H1 (cell line): ENCODE data around the gene OR10A2. TPM values are rescaled to one million over a fixed set of nuclear protein-coding genes. Genes with fewer than 3 reads are reported as not detected.

Source experiments
- CTCF ChIA-PET: fragments of 300-600 bp; sonication (Branson Sonifier 250); formaldehyde crosslinking; loops from one replicate; lab custom pipeline; 2021; ENCODE audit not compliant: partially characterized antibody; lab: Charles Lee
- POLR2A ChIA-PET: fragments of 300-600 bp; sonication (Branson Sonifier 250); formaldehyde crosslinking; loops from one replicate; lab custom pipeline; 2021; ENCODE audit warnings: inconsistent platforms; ENCODE audit not compliant: partially characterized antibody; lab: Charles Lee
- DNase-seq, 2 experiments: peaks; one replicate each; pipeline versions ENCODE4 v3.0.0 to v3.0.0-alpha.2; 2010 to 2022; ENCODE audit warnings: low spot score in 2 of 2, low read depth in 1 of 2, mixed read lengths in 1 of 2
- FAIRE-seq: peaks from 2 replicates; lab custom pipeline; 2011; peaks lifted over from hg19 to GRCh38; lab: Jason Lieb, UNC
- H2AFZ ChIP-seq: 2 replicates; pipeline ENCODE4 v1.8.1; 2012; ENCODE audit warnings: low read length, inconsistent platforms
- H2AK5ac ChIP-seq: 2 replicates; pipeline ENCODE4 v1.6.1; 2013; ENCODE audit warnings: low read depth, low read length
- H2BK120ac ChIP-seq: replicated peaks from 2 replicates; pipeline ENCODE3; 2013; ENCODE audit warnings: low read depth, low read length, inconsistent platforms
- H2BK12ac ChIP-seq: 2 replicates; pipeline ENCODE4 v1.6.1; 2013; ENCODE audit warnings: low read depth, low read length
- H2BK15ac ChIP-seq: 2 replicates; pipeline ENCODE4 v1.6.1; 2013; ENCODE audit warnings: low read length
- H2BK20ac ChIP-seq: 2 replicates; pipeline ENCODE4 v1.6.1; 2013; ENCODE audit warnings: low read length
- H2BK5ac ChIP-seq: 2 replicates; pipeline ENCODE4 v1.6.1; 2013; ENCODE audit warnings: low read depth, low read length
- H3K14ac ChIP-seq: 2 replicates; pipeline ENCODE4 v1.6.1; 2013; ENCODE audit warnings: inconsistent platforms; ENCODE audit not compliant: insufficient read length
- H3K18ac ChIP-seq: 2 replicates; pipeline ENCODE4 v1.6.1; 2013; ENCODE audit warnings: low read length; ENCODE audit errors: extremely low read depth
- H3K23ac ChIP-seq: 2 replicates; pipeline ENCODE4 v1.6.1; 2013; ENCODE audit warnings: inconsistent platforms; ENCODE audit not compliant: insufficient read length
- H3K23me2 ChIP-seq: 2 replicates; pipeline ENCODE4 v1.6.1; 2013; ENCODE audit warnings: low read depth, low read length
- H3K27ac ChIP-seq: 2 replicates; pipeline ENCODE4 v1.6.1; 2011; ENCODE audit warnings: low read depth, low read length, inconsistent platforms
- H3K27me3 ChIP-seq, 4 experiments: replicated peaks in 1 of 4; 1 replicate in 1 of 4; 2 replicates in 3 of 4; pipeline versions ENCODE4 v1.6.1 to v1.8.1; 2011 to 2013; ENCODE audit warnings: low read length in 3 of 4, mild to moderate bottlenecking in 3 of 4, inconsistent platforms in 2 of 4, mixed read lengths in 2 of 4, moderate library complexity in 1 of 4; ENCODE audit not compliant: control insufficient read depth in 3 of 4, insufficient read depth in 3 of 4; ENCODE audit errors: extremely low read depth in 1 of 4
- H3K36me3 ChIP-seq, 4 experiments: 2 replicates each; pipeline versions ENCODE4 v1.6.1 to v1.8.1; 2011 to 2013; ENCODE audit warnings: mild to moderate bottlenecking in 4 of 4, low read length in 3 of 4, moderate library complexity in 2 of 4, control low read depth in 1 of 4, inconsistent platforms in 1 of 4; ENCODE audit not compliant: insufficient read depth in 4 of 4, control insufficient read depth in 2 of 4
- H3K4ac ChIP-seq: replicated peaks from 2 replicates; pipeline ENCODE3; 2013; ENCODE audit warnings: low read length, low read depth, mixed read lengths, inconsistent platforms; ENCODE audit not compliant: insufficient read length
- H3K4me1 ChIP-seq, 4 experiments: replicated peaks in 1 of 4; 1 replicate in 1 of 4; 2 replicates in 3 of 4; pipeline versions ENCODE4 v1.6.1 to v1.8.1; 2011 to 2013; ENCODE audit warnings: low read length in 3 of 4, inconsistent platforms in 2 of 4, mixed read lengths in 1 of 4; ENCODE audit not compliant: insufficient read depth in 4 of 4, control insufficient read depth in 3 of 4
- H3K4me2 ChIP-seq, 2 experiments: 2 replicates each; pipeline versions ENCODE4 v1.6.1 to v1.8.1; 2011 to 2013; ENCODE audit warnings: low read depth in 2 of 2, low read length in 2 of 2, control low read depth in 1 of 2, inconsistent platforms in 1 of 2, mild to moderate bottlenecking in 1 of 2; ENCODE audit not compliant: insufficient read depth in 1 of 2
- H3K4me3 ChIP-seq, 4 experiments: fragments of 200-600, 300-600 bp in 1 of 4; sonication (generic), shearing (Covaris generic), sonication (Bioruptor Twin) in 1 of 4; 2 replicates each; pipeline versions ENCODE4 v1.5.1 to v1.8.1; 2011 to 2016; ENCODE audit warnings: low read length in 4 of 4, low read depth in 3 of 4, control low read depth in 2 of 4, inconsistent platforms in 2 of 4, mild to moderate bottlenecking in 2 of 4, mixed read lengths in 1 of 4, moderate library complexity in 1 of 4; ENCODE audit not compliant: insufficient read depth in 2 of 4; ENCODE audit errors: extremely low read depth in 1 of 4
- H3K56ac ChIP-seq: replicated peaks from 2 replicates; pipeline ENCODE3; 2013; ENCODE audit warnings: low read depth, mild to moderate bottlenecking, mixed read lengths, low read length, inconsistent platforms; ENCODE audit not compliant: insufficient read length
- H3K79me1 ChIP-seq: 2 replicates; pipeline ENCODE4 v1.6.1; 2013; ENCODE audit warnings: low read depth, low read length, control low read depth
- H3K79me2 ChIP-seq, 2 experiments: 2 replicates each; pipeline versions ENCODE4 v1.6.1 to v1.8.1; 2012 to 2013; ENCODE audit warnings: low read length in 2 of 2, mild to moderate bottlenecking in 2 of 2, inconsistent platforms in 1 of 2; ENCODE audit not compliant: insufficient read depth in 2 of 2, control insufficient read depth in 1 of 2
- H3K9ac ChIP-seq, 4 experiments: replicated peaks in 1 of 4; 1 replicate in 1 of 4; 2 replicates in 3 of 4; pipeline versions ENCODE4 v1.6.1 to v1.8.1; 2011 to 2013; ENCODE audit warnings: low read depth in 3 of 4, low read length in 3 of 4, control low read depth in 2 of 4, mild to moderate bottlenecking in 2 of 4, moderate library complexity in 2 of 4, inconsistent platforms in 1 of 4; ENCODE audit errors: extremely low read depth in 1 of 4
- H3K9me3 ChIP-seq, 2 experiments: 2 replicates each; pipeline versions ENCODE4 v1.6.1 to v1.8.1; 2012 to 2013; ENCODE audit warnings: mild to moderate bottlenecking in 2 of 2, moderate library complexity in 2 of 2, control low read depth in 1 of 2, inconsistent platforms in 1 of 2, low read depth in 1 of 2, low read length in 1 of 2, mixed read lengths in 1 of 2; ENCODE audit not compliant: insufficient read depth in 2 of 2
- H4K20me1 ChIP-seq, 2 experiments: replicated peaks in 1 of 2; 2 replicates each; pipeline versions ENCODE3 to v1.8.1; 2011 to 2013; ENCODE audit warnings: inconsistent platforms in 2 of 2, low read length in 2 of 2, mild to moderate bottlenecking in 1 of 2; ENCODE audit not compliant: insufficient read depth in 2 of 2, control insufficient read depth in 1 of 2
- H4K5ac ChIP-seq: 2 replicates; pipeline ENCODE4 v1.6.1; 2013; ENCODE audit warnings: low read length, low read depth, mixed read lengths, inconsistent platforms; ENCODE audit not compliant: insufficient read length
- H4K8ac ChIP-seq: 2 replicates; pipeline ENCODE4 v1.8.0; 2013; ENCODE audit warnings: mild to moderate bottlenecking, moderate library complexity, low read length, inconsistent platforms; ENCODE audit not compliant: insufficient read depth; ENCODE audit errors: extremely low read depth
- H4K91ac ChIP-seq: replicated peaks from 2 replicates; pipeline ENCODE3; 2013; ENCODE audit warnings: low read length, mixed read lengths, inconsistent platforms; ENCODE audit not compliant: insufficient read length
- CEBPB ChIP-seq: IDR thresholded peaks from 2 replicates; pipeline ENCODE4 v1.6.1; 2012; ENCODE audit warnings: low read depth, low read length
- CTCF ChIP-seq, 3 experiments: IDR thresholded peaks; 1 replicate in 2 of 3; 2 replicates in 1 of 3; pipeline versions ENCODE4 v1.5.1 to v1.6.1; 2011; ENCODE audit warnings: low read length in 3 of 3, mild to moderate bottlenecking in 3 of 3, inconsistent platforms in 2 of 3, low read depth in 1 of 3, moderate library complexity in 1 of 3; ENCODE audit not compliant: insufficient read depth in 1 of 3; ENCODE audit errors: control extremely low read depth in 1 of 3
- EGR1 ChIP-seq: IDR thresholded peaks from 2 replicates; pipeline ENCODE4 v1.6.1; 2011; ENCODE audit warnings: low read depth, low read length, borderline replicate concordance
- GTF2F1 ChIP-seq: IDR thresholded peaks from 2 replicates; pipeline ENCODE4 v1.6.1; 2012; ENCODE audit warnings: low read depth, low read length, improper control_type of control experiment, borderline replicate concordance
- NRF1 ChIP-seq: IDR thresholded peaks from 2 replicates; pipeline ENCODE4 v1.6.1; 2011; ENCODE audit warnings: mild to moderate bottlenecking, low read depth, low read length, improper control_type of control experiment
- PHF8 ChIP-seq: fragments of 200-600 bp; sonication (generic); conservative IDR thresholded peaks from 2 replicates; pipeline ENCODE4 v1.7.1; 2012; ENCODE audit warnings: low read depth, mild to moderate bottlenecking, inconsistent platforms, low read length, moderate library complexity
- RBBP5 ChIP-seq: IDR thresholded peaks from 2 replicates; pipeline ENCODE4 v1.7.1; 2012; ENCODE audit warnings: low read depth, mild to moderate bottlenecking, inconsistent platforms, low read length, moderate library complexity, borderline replicate concordance
- SP2 ChIP-seq: IDR thresholded peaks from 2 replicates; pipeline ENCODE4 v1.6.1; 2012; ENCODE audit warnings: mild to moderate bottlenecking, low read length, inconsistent platforms
- SRF ChIP-seq: IDR thresholded peaks from 2 replicates; pipeline ENCODE4 v1.6.1; 2011; ENCODE audit warnings: mild to moderate bottlenecking, low read depth, low read length, moderate library complexity
- TAF7 ChIP-seq: optimal IDR thresholded peaks from 2 replicates; pipeline ENCODE3; 2011; ENCODE audit warnings: low read depth, mild to moderate bottlenecking, inconsistent platforms, low read length, moderate library complexity, borderline replicate concordance
- TBP ChIP-seq: IDR thresholded peaks from 2 replicates; pipeline ENCODE4 v1.6.1; 2011; ENCODE audit warnings: low read depth, low read length, improper control_type of control experiment
- TCF12 ChIP-seq: IDR thresholded peaks from 2 replicates; pipeline ENCODE4 v1.6.1; 2011; ENCODE audit warnings: low read depth, mild to moderate bottlenecking, low read length
- WGBS, 2 experiments: shearing (Covaris generic) in 1 of 2; methylation state at CpG; one replicate each; pipeline versions ENCODE4 v1.1.6 to v1.1.7; 2013 to 2015; ENCODE audit warnings: low lambda C conversion rate in 2 of 2, mixed read lengths in 2 of 2, inconsistent platforms in 1 of 2, low coverage in 1 of 2, missing lambda C conversion rate in 1 of 2; ENCODE audit not compliant: insufficient replicate concordance in 2 of 2, insufficient coverage in 1 of 2, insufficient read length in 1 of 2; ENCODE audit errors: extremely low coverage in 1 of 2, missing lambda C conversion rate in 1 of 2; 5-methylcytosine and 5-hydroxymethylcytosine counted together
- polyA plus RNA-seq, 7 experiments: library from polyadenylated mRNA; depleted of rRNA in 3 of 7; stranded (reverse) in 5 of 7; unstranded in 2 of 7; fragments of >200 nt in 5 of 7; fragments of 200-250 nt in 2 of 7; gene quantifications; 1 replicate in 5 of 7; 2 replicates in 1 of 7; 4 replicates in 1 of 7; pipeline versions ENCODE4 v1.2.1 to v1.2.3, GENCODE V29; 2011 to 2013; ENCODE audit warnings: missing spikeins in 2 of 7, mixed read lengths in 2 of 7
- total RNA-seq: library from RNA; stranded (reverse); fragmentation: NEBNext Ultra II Directional; extraction: Animal tissue kit (Norgen Biotek cat#: 25700); gene quantifications from 2 replicates; pipeline ENCODE4 v1.2.1, GENCODE V29; 2021

OR10A2 gene
- total and polyA plus RNA-seq, 2 of the 8 experiments (the other 6 are each of a cell fraction or from before 2014, with no cell fraction given): not detected

GRCh38 chr11:6850526-6850925, 12.3 kb upstream of the OR10A2 start:
- no peaks in the 10 kb centered on the region for H3K79me2 ChIP-seq
- peaks cover 0 to 3% of the 10 kb centered on the region in 2 experiments; a peak in 1 of 4 replicates for H3K9me3 ChIP-seq
- H2BK5ac ChIP-seq: no peak overlapping the region
- no peaks in the 10 kb centered on the region for H3K79me1 ChIP-seq
- H2BK15ac ChIP-seq: no peak overlapping the region
- H3K14ac ChIP-seq: no peak overlapping the region
- H4K91ac ChIP-seq: no peak overlapping the region
- no peaks in the 10 kb centered on the region for H3K36me3 ChIP-seq
- H3K23ac ChIP-seq: no peak overlapping the region
- no peak overlapping the region for H3K4me3 ChIP-seq
- H3K27ac ChIP-seq: no peak overlapping the region
- H3K4me1 ChIP-seq: peaks cover 0 to 5% (median 2%) of the 10 kb centered on the region in 4 experiments; a peak in 3 of 7 replicates
- no peak overlapping the region for H2BK120ac ChIP-seq
- H3K56ac ChIP-seq: no peak overlapping the region
- DNase-seq: no peak
- no peaks in the 10 kb centered on the region for H3K27me3 ChIP-seq
- H3K9ac ChIP-seq: no peak overlapping the region
- no peak overlapping the region for H2AK5ac ChIP-seq
- no peak overlapping the region for H3K18ac ChIP-seq
- H3K4me2 ChIP-seq: no peak overlapping the region
- ChIA-PET POLR2A (no interaction called here), CTCF (interaction anchor here (1.1 kb wide), 1 partner anchor 39 kb away, joined by 3 read pairs; no protein-coding TSS in a partner anchor)
- H3K23me2 ChIP-seq: no peaks in the 10 kb centered on the region
- FAIRE-seq: no peak
- H2AFZ ChIP-seq: no peak overlapping the region
- WGBS, 2 experiments: 89% methylated on average over 2 of the region's 2 CpGs; no CpG with 5 or more reads in 1 of the 2 experiments
- no peak overlapping the region for H3K4ac ChIP-seq
- H4K20me1 ChIP-seq: no peaks in the 10 kb centered on the region
- no peak overlapping the region for H2BK12ac ChIP-seq
- H4K5ac ChIP-seq: no peak overlapping the region
- H2BK20ac ChIP-seq: no peak overlapping the region
- H4K8ac ChIP-seq: no peak overlapping the region
- TF ChIP-seq GTF2F1 (no peak), EGR1 (no peak), TAF7 (no peak), SP2 (no peak), CEBPB (no peak), TBP (no peak), NRF1 (no peak), CTCF (IDR thresholded peaks at IDR 0.05; ENCODE audit: control extremely low read depth in 1 of 3, insufficient read depth in 1 of 3, low read depth in 1 of 3, low read length in 3 of 3) (no peak), TCF12 (no peak), PHF8 (no peak), RBBP5 (no peak), SRF (no peak)
